GM21786 (cell line): Measurements from ENCODE around the gene PIP5K1C.
"Not testable (repeated sequence)": the region's sequence is repeated elsewhere in the genome, so short reads cannot be mapped to it uniquely, and the experiment has no call there.

Experiments
- ATAC-seq: cut with Tn5 transposase; IDR thresholded peaks from one replicate; pipeline ENCODE4 v1.9.1; 2021; ENCODE audit not compliant: unreplicated experiment

Gene PIP5K1C

DNA sequence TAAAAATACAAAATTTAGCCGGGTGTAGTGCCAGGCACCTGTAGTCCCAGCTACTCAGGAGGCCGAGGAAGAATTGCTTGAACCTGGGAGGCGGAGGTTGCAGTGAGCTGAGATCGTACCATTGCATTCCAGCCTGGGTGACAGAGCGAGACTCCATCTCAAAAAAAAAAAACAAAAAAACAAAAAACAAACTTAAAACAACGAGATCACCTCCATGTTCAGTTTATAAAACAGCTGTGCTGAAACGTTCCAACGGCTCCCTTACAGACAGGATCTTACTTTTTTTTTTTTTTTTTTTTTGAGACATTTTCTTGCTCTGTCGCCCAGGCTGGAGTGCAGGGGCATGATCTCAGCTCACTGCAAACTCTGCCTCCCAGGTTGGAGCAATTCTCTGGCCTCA is 71.5 kb downstream of the PIP5K1C start:
- ATAC-seq = not testable (repeated sequence)

DNA sequence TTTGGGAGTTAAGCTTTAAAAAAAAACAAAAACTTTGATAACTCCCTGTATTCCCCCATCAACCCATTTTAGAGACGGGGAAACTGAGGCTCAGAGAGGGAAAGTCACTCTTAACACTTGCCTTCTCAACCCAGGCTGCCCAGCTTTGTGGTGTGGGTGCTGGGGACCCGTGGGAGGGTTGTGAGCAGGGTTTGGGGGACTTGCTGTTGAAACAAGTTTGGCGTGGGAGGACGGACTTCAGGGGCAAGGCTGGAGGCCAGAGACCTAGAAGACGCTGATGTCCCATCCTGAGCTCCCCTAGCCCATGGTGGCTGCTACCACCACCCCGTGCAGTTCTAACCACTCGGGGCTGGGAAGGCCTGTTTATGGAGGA is 72.9 kb downstream of the PIP5K1C start:
- no peak for ATAC-seq

DNA sequence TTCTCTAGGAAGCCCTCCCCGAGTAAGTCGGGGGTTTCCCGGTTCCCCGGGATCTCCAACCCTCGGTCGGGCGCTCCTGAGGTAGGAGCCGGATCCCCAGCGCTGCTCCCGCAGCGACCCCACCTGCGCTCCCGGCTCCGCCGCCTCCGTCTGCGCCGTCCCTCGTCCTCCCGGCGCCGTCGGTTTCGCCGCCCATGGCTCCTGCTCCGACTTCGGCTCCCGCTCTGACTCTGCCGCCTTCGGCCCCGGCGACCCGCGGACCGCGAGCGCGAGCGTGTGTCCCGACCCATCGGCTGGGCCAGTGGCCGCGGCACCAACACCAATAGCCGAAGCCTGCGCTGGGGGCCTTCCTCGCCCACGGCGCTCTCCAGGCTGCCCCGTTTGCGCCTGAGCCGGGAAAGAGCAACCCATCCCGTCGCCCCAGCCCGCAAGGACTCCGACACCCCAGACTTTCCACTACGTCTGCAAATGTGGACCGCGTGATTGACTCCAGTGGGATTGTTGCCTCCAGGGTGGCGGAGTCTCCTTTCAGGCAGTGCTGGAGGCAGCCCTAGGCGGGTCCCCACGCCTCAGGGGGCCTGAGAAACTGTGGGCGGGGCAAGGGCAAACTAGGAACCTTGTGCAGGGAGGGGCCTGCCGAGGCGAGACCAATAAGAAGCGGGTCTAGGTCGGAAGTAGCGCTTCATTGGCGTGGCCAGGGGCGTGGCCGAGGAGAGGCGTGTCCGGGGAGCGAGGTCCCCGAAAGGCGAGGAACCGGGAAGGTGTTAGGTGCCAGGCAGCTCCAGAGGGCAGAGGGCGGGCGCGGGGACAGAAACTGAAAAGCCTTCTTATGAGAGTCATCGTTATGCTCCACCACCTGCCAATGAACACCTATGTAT is 73.6 kb downstream of the PIP5K1C start, which contains the start of gene CACTIN:
Gene CACTIN, minus strand, starts transcription at position 318 of the 878 bp plus-strand sequence. Its CDS starts 28 bp downstream, at position 290.
- ATAC-seq = peak; percentile 81

GRCh38 chr19:3625996-3626472 is 74.2 kb downstream of the PIP5K1C start:
- ATAC-seq = no peak

DNA sequence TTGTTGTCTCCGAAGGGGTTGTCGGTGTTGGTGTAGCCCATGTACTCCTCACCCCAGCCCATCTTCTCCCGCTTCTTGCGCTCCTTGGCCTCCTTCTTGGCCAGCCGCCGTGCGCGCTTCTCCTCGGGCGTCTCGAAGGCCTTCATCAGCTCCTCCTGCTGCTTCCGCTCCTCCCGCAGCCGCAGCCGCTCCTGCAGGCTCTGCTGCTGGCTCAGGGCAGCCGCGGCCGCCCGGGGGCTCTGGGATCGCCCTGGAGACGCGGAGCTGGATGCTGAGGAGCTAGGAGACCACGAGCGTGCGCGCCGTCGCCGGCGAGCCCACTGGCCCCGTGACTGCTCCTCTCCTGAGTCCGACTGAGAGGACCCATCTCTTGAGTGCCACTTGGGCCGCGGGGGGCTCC is 76.6 kb downstream of the PIP5K1C start:
- no peak for ATAC-seq

- ATAC-seq = no peak
These were observed 78.0 kb downstream of the PIP5K1C start for GRCh38 chr19:3622224-3622623.

DNA sequence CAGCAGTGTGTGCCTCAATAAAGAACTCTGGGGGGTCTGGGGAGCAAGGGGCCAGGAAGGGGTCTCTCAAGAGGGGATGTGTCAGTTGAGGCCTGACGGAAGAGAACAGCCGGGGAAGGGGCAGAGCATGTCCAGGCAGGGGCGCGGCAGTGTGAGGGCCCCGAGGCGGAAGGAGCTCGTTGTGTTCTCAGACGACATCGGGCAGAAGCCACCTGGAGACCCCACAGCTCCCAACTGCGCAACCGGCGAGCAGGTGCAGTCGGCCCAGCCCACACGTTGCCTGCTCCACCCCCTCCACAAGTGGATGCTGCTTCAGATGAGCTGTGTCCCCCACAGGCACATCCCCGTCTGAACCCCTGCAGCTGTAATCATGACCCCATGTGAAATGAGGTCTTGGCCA is 78.6 kb downstream of the PIP5K1C start:
- ATAC-seq = no peak

DNA sequence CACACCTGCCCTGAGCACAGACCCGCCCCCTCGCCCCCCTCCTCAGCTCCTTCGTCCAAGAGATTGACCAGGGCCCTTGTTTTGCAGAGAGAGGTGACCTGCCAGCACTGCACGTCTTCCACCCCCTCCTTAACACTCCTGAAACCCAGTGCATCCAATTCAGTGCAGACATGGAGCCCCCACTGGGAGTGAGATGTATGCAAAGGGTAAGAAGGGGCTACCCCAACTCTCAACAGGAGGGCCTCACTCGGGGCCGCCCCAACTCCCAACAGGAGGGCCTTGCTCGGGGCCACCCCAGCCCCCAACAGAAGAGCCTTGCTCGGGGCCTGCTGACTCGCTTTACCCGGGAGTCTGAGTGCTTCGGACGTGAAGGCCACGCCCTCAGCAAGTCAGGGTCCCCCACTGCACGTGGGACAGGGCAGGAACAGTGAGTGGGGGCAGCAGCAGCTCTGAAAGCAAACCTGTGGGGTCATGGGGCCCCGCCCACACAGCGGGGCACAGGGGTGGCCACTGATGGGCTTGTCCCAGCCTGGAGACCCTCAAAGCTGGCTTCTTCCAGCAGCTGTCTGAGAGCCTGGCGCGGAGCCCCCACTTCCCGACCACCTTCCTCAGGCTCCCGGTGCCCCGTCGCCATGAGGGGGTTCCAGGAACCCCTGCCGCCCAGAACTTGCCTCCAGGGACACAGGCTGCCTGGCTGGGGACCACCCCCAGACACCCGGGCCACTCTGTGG is 79.3 kb downstream of the PIP5K1C start:
- no peak for ATAC-seq

- no peak for ATAC-seq
These were observed 80.0 kb downstream of the PIP5K1C start for GRCh38 chr19:3620145-3620816.

- no peak for ATAC-seq
These were observed 80.6 kb downstream of the PIP5K1C start for GRCh38 chr19:3619631-3620012.

GRCh38 chr19:3618811-3619630 is 81.2 kb downstream of the PIP5K1C start:
- no peak for ATAC-seq

DNA sequence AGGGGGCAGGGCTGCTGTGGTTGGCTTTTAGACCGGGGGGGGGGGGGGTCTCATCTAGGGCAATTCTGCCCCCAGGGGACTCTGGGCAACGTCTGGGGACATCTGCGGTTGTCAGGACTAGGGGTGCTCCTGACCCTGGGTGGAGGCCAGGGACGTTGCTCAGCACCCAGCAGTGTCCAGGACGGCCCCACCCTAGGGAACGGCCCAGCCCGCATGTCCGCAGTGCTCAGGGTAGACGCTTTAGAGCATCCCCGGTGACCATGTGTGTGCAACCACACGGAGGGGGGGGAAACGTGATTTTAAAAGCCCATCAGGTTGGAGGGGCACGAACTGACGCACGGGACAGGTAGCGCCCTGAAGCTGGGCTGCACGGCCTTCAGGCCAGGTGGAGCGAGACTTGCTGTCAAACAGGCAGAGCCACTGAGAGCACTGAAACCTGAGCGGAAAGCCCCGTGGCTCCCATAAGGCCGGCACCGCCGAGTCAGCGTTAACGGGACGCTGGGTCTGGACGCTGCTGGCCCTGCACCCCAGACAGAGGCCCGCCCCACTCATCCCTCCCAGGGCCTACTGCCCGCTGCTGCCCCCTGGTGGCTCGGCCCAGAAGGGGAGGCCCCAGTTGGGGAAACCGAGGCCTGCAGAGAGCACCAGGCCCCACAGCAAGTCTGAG is 82.0 kb downstream of the PIP5K1C start:
- ATAC-seq = no peak

DNA sequence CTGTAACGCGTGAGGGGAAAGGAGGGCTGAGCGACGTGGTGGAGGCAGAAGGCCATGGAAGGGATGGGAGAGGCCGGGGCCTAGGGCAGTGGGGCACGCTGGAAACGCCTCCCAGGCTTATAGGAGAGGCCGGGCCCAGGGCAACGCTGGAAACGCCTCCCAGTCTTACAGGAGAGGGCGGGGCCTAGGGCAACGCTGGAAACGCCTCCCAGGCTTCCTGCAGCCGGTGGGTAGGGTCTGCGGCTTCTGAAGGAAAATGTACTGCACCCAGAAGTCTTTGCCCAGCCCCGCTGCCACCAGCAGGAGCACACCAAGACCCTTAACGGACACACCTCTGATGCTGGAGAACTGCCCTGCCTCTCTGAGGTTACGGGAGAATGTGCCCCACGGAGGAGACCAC is 82.8 kb downstream of the PIP5K1C start:
- ATAC-seq = no peak

- ATAC-seq = no peak
These were observed 84.6 kb downstream of the PIP5K1C start for GRCh38 chr19:3615524-3616135.

- ATAC-seq = no peak
These were observed 85.3 kb downstream of the PIP5K1C start for GRCh38 chr19:3614858-3615505.

DNA sequence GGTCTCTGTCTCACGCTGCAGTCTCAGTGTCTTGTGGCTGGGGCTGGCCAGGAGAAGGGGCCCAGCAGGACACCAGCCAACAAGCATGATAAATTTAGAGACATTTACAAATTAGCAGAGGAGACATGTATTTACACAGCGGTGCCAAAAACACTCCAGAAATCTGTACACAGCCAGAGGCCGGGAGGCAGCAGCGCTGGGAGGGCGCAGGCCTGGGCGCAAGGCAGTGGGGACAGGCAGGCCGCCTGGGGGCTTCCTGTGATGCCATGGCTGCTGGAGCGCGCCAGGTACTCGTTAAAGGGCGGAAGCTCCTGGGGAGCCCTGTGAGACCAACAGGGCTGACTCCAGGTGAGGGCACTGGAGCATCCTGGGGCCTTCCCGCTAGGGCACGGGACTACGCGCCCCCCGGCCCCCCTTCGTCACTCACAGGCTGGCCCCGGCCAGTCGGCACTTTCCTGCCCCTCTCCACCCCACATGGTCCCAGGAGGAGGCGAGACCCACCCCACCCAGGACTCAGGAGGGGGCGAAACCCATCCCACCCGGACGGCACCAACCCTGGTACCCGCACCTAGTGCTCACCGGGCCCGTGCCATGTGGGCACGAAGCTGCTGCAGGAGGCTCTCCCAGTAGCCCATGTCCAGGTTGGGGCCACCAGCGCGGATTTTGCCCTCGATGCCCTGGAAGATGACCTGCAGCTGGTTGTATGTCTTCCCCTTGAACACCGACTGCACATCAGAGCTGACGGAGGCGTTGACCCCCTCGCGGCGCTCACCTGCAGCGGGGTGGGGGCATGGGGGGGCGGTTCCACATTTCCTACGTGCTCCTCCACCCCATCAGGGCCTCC is 86.2 kb downstream of the PIP5K1C start:
- ATAC-seq = no peak

- no peak for ATAC-seq
These were observed 87.1 kb downstream of the PIP5K1C start for GRCh38 chr19:3612901-3613741.
